GM18511 (cell line): ENCODE data around the gene HOXC9.
A peak's percentile ranks its signal among the peaks of the same experiment; 100 is the strongest.

Source experiments
- ATAC-seq: cut with Tn5 transposase; IDR thresholded peaks from one replicate; pipeline ENCODE4 v1.9.1; 2021; ENCODE audit warnings: mild to moderate bottlenecking, moderate library complexity; ENCODE audit not compliant: unreplicated experiment

Gene HOXC9

GRCh38 chr12:54011665-54012532, 11.9 kb downstream of the HOXC9 start:
- ATAC-seq, result no peak

GRCh38 chr12:54012631-54013409, 12.9 kb downstream of the HOXC9 start:
- ATAC-seq, result no peak

GRCh38 chr12:54014377-54015017, 14.5 kb downstream of the HOXC9 start:
- ATAC-seq, result no peak

GRCh38 chr12:54015018-54015931, 15.3 kb downstream of the HOXC9 start:
- no peak for ATAC-seq

DNA sequence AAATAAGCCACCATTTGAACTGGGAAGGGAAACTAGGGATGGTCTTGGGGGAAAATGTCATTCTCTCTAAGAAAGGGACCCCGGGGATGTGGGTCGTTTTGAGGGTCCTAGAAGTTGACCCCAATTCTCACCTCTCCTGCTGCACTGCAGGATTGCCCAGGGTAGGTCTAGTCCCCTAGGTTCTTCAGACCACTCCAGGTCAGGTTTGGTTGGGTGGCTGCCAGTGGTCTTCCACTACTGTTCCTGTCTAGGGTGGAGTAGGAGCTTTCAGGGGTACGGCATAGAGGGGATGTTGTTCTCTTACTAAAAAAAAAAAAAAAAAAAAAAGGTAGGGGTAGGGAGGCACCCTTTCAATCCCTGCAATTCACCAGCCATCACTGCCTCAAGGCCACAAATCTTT, 16.1 kb downstream of the HOXC9 start:
- ATAC-seq, result no peak

DNA sequence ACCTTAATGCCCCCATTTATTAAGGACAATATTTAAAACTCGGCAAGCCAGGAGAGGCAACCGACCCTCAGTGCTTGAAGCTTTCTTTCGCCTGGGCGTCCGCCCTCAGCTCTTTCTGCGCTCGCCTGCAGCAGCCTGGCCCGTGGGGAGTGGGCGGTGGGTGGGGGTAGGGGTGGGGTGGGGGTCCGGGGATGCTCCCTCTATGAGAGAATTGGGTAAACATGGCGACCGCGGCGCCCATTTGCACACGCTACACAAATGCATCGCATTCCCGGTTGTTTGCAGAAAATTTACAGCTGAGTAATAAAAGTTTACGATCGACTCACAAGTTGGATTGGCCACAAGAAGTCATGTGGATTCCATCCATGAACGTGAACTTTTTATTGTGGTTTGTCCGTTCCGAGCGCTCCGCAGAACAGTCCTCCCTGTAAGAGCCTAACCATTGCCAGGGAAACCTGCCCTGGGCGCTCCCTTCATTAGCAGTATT, 16.6 kb downstream of the HOXC9 start:
- no peak for ATAC-seq

DNA sequence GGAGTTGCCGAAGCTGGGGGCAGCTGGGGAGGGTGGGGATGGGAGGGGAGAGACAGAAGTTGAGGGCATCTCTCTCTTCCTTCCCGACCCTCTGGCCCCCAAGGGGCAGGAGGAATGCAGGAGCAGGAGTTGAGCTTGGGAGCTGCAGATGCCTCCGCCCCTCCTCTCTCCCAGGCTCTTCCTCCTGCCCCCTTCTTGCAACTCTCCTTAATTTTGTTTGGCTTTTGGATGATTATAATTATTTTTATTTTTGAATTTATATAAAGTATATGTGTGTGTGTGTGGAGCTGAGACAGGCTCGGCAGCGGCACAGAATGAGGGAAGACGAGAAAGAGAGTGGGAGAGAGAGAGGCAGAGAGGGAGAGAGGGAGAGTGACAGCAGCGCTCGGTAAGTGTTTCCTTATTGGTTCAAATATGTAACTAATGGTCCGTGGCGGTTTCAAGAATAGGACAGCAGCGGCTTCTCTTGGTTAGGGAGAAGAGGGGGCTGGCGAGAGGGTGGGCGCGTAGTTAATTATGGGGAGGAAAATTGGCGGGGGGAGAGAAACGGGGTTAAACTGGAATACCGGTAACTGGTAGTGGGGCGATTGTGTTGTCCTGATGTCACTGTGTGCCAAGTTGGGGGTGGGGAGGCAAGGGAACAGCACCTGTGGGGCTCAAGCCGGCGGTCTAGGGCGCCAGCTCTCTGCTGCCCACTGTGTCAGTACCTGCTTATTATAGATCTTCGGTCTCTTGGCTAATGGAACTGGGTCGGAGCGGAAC, 17.2 kb downstream of the HOXC9 start:
- ATAC-seq, result peak; percentile 56

DNA sequence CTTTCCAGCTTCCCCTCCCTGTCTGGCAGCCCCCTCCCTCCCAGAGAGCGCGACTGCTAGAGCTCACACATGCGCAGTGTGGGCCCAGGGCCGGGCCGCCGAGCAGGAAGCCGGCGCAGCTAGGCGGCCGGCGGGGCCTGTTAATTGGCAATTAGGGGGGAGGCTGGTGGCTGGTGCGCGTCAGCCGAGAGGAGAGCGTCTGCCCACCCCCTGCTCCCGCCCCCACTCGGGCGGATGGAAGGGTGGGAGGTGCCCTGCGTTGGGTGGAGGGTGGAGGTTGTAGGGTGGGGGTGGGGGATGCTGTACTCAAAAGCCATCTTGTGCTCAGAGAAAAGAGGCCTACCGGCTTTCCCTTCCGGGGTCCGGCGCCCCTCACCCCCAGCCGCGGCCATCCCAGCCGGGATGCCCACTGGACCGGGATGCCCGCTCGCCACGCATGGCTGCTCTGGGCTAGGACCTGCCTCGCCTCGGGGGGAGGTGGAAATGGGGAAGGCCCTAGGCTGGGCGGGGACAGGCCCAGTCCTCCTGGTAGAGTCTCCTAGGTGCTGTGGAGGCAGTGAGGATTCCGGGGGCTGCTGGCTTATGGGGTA, 18.0 kb downstream of the HOXC9 start:
- ATAC-seq, result peak; percentile 91

GRCh38 chr12:54018468-54018984, 18.6 kb downstream of the HOXC9 start:
- no peak for ATAC-seq

DNA sequence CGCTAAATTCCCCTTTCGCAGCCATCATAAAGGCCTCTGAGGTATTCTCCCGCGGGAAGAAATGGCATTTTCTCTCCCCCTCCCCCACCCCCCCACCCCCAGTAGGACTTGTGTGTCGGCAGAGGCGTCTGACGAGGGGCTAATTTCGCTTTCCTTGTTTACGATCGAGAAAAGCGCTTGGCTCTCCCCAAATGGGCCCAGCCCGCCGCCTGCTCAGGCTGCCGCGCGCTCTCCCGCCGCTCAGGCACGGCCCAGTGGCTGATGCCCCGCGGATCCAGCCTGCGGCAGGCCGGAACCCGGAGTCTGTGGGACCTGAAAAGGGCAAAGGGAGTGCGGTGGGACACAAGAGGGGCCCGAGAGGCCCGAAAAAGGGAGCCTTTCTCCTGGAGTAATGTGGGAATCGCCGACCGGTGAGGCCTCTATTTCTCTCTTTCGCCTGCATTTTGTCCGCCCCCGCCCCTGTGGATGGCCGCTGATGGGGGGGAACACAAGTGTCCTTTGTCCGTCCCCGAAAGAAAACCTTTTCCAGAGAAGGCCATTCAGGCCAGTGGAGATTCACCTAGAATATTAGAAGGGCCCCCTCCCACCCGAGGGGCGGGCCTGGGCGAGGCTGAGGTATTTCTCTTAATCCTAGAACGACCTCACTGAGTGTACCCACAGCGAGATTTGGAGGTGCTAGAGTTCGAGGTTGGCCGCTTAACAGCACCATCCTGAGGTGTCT, 19.3 kb downstream of the HOXC9 start:
- ATAC-seq, result no peak

GRCh38 chr12:54019924-54020590, 20.1 kb downstream of the HOXC9 start:
- no peak for ATAC-seq

- no peak for ATAC-seq
Observed at GRCh38 chr12:54020591-54021405, 20.8 kb downstream of the HOXC9 start.

- no peak for ATAC-seq
Observed at GRCh38 chr12:54021432-54022013, 21.6 kb downstream of the HOXC9 start.

- ATAC-seq, result no peak
Observed at GRCh38 chr12:54022960-54023884, 23.3 kb downstream of the HOXC9 start.

DNA sequence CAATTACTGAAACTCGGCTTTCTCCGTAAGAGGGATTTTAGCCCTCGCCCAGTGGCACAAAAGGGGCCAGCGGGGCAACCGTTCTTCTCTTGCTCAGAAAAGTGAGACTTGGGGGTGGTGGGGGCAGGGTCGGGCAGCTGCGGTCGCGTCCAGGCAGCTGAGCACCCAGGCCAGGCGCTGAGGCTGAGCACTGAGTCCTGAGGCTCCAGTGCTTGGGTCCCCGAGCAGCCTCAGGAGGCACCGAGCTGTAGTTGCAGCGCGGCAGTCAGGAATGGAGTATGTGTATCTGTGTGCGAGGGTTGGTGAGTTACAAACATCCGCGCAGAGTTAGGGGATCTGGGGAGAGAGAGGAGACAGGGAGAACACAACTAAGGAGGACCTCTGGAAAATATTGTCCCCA, 24.2 kb downstream of the HOXC9 start:
- ATAC-seq, result no peak
